Ovary (tissue), 9 donors: ENCODE data around the gene ACADS. TPM values are rescaled to one million over a fixed set of nuclear protein-coding genes. Genes with fewer than 3 reads are reported as not detected.

ENCODE experiments used
- DNase-seq, 5 donors: peaks; one replicate each; pipeline ENCODE4 v3.0.0-alpha.2; 2019 to 2020
- H3K27ac ChIP-seq, 2 donors: fragments of 200-600 bp; one replicate each; pipeline versions ENCODE4 v1.5.1 to v1.8.0; 2019 to 2022
- H3K27me3 ChIP-seq: fragments of 200-600 bp; one replicate; pipeline ENCODE4 v1.8.0; 2022
- H3K36me3 ChIP-seq: fragments of 200-600 bp; sonication (generic); one replicate; pipeline ENCODE4 v1.5.1; 2019
- H3K4me1 ChIP-seq: one replicate; pipeline ENCODE4 v1.8.1; 2013; ENCODE audit warnings: mild to moderate bottlenecking, moderate library complexity; ENCODE audit not compliant: insufficient read depth
- H3K4me3 ChIP-seq: fragments of 200-600 bp; sonication (generic); one replicate; pipeline ENCODE4 v1.5.1; 2017
- H3K9me3 ChIP-seq, 2 donors: fragments of 200-600 bp in 1 of 2; sonication (generic) in 1 of 2; one replicate each; pipeline versions ENCODE4 v1.5.1 to v1.8.1; 2013 to 2019; ENCODE audit warnings: mild to moderate bottlenecking in 1 of 2, moderate library complexity in 1 of 2
- EP300 ChIP-seq: sonication (generic); formaldehyde crosslinking; IDR thresholded peaks from one replicate; pipeline ENCODE4 v1.6.1; 2017; ENCODE audit warnings: antibody characterized with exemption
- POLR2A ChIP-seq: fragments of 450-650 bp; IDR thresholded peaks from one replicate; pipeline ENCODE4 v1.6.1; 2017; ENCODE audit warnings: antibody characterized with exemption, mild to moderate bottlenecking, moderate library complexity
- WGBS, 3 donors: extraction: QIAGEN DNeasy Blood & Tissue Kit in 1 of 3; methylation state at CpG; one replicate each; pipeline versions ENCODE4 v1.1.5 to v1.1.7; 2013 to 2017; 5-methylcytosine and 5-hydroxymethylcytosine counted together
- intact Hi-C, 4 donors: fragments of 100-400 bp; cut with DNase I; formaldehyde crosslinking; loops; one replicate each; pipeline versions ENCODE4 v1.11.0 to v1.15.1; 2022 to 2023
- polyA plus RNA-seq, 2 donors: library from polyadenylated mRNA; stranded (reverse); fragments of 200-250 nt in 1 of 2; fragments of 350-450 nt in 1 of 2; fragmentation: Illumina TruSeq in 1 of 2; extraction: RNeasy Lipid Tissue Mini Kit (QIAGEN cat#74804) in 1 of 2; gene quantifications; one replicate each; pipeline ENCODE4 v1.2.3, GENCODE V29; 2013 to 2014
- total RNA-seq, 7 donors: library from RNA; depleted of rRNA in 2 of 7; stranded (reverse); fragments of >200 nt in 2 of 7; fragmentation: NEBNext Ultra II Directional in 3 of 7; extraction: Animal tissue kit (Norgen Biotek cat#: 25700) in 3 of 7; gene quantifications; one replicate each; pipeline versions ENCODE4 v1.1.0 to v1.2.4, GENCODE V29; 2016 to 2023
- TF ChIP-seq, protein P1 (sequence below), 3 donors: fragments of 450-650 bp in 2 of 3; fragments of 200-600 bp in 1 of 3; IDR thresholded peaks; one replicate each; pipeline versions ENCODE4 v1.5.1 to v1.8.0; 2016 to 2022; ENCODE audit warnings: antibody characterized with exemption in 3 of 3, mild to moderate bottlenecking in 1 of 3
- donor health status: DM: no; HTN: no; CAD: no; lungs with moderate emphysema.
- donor health status: DM: no; HTN: no; CAD: no.
- donor health status: Bipolar disorder and iron deficiency.
- donor health status: DM: yes; HTN: yes; CAD: no.
- donor health status: DM: no; HTN: no; CAD: no.
- donor health status: DM: yes; HTN: yes; CAD: no.

Gene ACADS
- total and polyA plus RNA-seq, 9 donors, result 1.0 to 17.5 (median 13.9) TPM

DNA sequence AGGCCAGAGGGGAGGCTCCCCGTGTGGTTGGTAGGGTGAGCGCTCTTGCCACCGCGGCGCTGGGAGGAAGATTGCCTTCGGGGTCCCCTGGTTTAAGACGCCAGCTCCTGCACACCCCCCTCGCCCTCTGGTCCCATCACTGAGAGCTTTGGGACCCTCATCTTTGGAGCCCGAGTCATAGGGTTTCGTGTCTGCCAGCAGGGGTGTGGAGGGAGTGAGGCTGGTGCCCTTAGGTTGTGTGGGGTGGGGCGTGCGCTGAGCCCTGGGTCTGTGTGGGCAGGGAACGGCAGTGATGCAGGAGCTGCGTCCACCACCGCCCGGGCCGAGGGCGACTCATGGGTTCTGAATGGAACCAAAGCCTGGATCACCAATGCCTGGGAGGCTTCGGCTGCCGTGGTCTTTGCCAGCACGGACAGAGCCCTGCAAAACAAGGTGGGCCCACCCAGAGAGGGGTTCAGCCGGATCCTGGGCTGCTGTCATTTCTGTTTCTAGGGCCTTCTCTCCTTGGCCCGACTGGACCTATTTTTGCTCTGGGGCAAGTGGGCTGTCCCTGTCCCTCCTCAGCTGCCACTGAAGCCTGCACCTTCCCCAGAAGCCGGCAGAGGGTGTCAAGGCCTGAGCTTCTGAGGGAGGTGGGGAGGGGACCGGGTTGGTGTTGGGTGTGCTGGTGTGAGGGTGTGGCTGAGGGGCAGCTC is 12.1 kb downstream of the ACADS start:
- Histone ChIP-seq H3K4me1 (peaks cover 4% of the 10 kb centered on the region), H3K36me3 (no peaks in the 10 kb centered on the region), H3K27me3 (no peaks in the 10 kb centered on the region), H3K27ac (no peak overlapping the region), H3K9me3 (no peaks in the 10 kb centered on the region), H3K4me3 (no peak overlapping the region)
- DNase-seq, result no peak
- intact Hi-C loops, result no loop called here
- WGBS, 3 donors, result 84 to 88% (median 85%) methylated on average over 25 of the region's 25 CpGs
- TF ChIP-seq POLR2A (no peak), EP300 (no peak)
- TF ChIP-seq, protein P1, sequence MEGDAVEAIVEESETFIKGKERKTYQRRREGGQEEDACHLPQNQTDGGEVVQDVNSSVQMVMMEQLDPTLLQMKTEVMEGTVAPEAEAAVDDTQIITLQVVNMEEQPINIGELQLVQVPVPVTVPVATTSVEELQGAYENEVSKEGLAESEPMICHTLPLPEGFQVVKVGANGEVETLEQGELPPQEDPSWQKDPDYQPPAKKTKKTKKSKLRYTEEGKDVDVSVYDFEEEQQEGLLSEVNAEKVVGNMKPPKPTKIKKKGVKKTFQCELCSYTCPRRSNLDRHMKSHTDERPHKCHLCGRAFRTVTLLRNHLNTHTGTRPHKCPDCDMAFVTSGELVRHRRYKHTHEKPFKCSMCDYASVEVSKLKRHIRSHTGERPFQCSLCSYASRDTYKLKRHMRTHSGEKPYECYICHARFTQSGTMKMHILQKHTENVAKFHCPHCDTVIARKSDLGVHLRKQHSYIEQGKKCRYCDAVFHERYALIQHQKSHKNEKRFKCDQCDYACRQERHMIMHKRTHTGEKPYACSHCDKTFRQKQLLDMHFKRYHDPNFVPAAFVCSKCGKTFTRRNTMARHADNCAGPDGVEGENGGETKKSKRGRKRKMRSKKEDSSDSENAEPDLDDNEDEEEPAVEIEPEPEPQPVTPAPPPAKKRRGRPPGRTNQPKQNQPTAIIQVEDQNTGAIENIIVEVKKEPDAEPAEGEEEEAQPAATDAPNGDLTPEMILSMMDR (IDR thresholded peaks at IDR 0.05), result no peak

DNA sequence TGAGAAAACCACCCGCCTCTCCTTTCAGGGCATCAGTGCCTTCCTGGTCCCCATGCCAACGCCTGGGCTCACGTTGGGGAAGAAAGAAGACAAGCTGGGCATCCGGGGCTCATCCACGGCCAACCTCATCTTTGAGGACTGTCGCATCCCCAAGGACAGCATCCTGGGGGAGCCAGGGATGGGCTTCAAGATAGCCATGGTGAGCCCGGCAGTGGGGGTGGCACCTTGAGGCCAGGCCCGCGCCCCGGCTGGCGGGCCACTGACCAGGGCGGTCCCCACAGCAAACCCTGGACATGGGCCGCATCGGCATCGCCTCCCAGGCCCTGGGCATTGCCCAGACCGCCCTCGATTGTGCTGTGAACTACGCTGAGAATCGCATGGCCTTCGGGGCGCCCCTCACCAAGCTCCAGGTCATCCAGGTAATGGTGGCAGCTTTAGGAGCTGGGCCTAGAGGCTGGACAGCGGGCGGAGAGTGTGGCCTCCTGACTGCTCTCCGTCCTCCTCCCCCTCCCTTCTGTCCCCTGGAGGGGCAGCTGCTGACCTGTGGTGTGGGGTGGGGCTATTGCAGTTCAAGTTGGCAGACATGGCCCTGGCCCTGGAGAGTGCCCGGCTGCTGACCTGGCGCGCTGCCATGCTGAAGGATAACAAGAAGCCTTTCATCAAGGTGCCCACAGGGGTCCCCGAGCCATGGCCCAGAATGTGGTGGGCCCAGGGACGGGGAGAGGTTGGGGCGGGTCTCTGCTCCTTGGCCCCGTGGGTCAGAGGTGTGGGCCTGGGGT is 12.8 kb downstream of the ACADS start:
- Histone ChIP-seq H3K4me1 (peaks cover 4% of the 10 kb centered on the region), H3K27me3 (no peaks in the 10 kb centered on the region), H3K4me3 (no peak overlapping the region), H3K9me3 (no peaks in the 10 kb centered on the region), H3K36me3 (no peaks in the 10 kb centered on the region), H3K27ac (no peak overlapping the region)
- TF ChIP-seq, protein P1 (IDR thresholded peaks at IDR 0.05), result no peak
- no peak for TF ChIP-seq EP300
- no peak for TF ChIP-seq POLR2A
- intact Hi-C loops, result no loop called here
- WGBS, 3 donors, result 89 to 91% (median 89%) methylated on average over 25 to 31 of the region's 31 CpGs
- DNase-seq, result peak in 2 of 5 donors; percentile 28 to 36

DNA sequence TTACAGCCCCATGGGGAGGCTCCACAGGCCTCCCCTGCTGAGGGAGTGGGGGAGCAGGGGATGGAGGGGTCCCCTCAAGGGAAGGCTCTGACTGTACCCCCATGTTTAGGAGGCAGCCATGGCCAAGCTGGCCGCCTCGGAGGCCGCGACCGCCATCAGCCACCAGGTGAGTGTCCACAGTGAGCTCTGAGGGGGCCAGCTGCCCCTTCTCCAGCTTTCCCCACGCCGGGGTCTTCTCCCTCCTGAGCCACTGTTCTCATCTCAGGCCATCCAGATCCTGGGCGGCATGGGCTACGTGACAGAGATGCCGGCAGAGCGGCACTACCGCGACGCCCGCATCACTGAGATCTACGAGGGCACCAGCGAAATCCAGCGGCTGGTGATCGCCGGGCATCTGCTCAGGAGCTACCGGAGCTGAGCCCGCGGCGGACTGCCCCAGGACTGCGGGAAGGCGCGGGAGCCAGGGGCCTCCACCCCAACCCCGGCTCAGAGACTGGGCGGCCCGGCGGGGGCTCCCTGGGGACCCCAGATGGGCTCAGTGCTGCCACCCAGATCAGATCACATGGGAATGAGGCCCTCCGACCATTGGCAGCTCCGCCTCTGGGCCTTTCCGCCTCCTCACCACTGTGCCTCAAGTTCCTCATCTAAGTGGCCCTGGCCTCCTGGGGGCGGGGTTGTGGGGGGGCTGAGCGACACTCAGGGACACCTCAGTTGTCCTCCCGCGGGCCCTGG is 13.6 kb downstream of the ACADS start:
- 93 to 95% (median 95%) methylated on average over 37 to 38 of the region's 38 CpGs for WGBS, 3 donors

More for the DNA sequence above, 13.6 kb downstream of the ACADS start:
- no peaks in the 10 kb centered on the region for H3K9me3 ChIP-seq
- peaks cover 4% of the 10 kb centered on the region for H3K4me1 ChIP-seq
- intact Hi-C loops, result no loop called here
- no peaks in the 10 kb centered on the region for H3K36me3 ChIP-seq
- no peaks in the 10 kb centered on the region for H3K27me3 ChIP-seq
- no peak for DNase-seq
- TF ChIP-seq EP300 (no peak), POLR2A (no peak)
- TF ChIP-seq, protein P1 (IDR thresholded peaks at IDR 0.05), result no peak
- H3K27ac ChIP-seq, result no peak overlapping the region
- H3K4me3 ChIP-seq, result no peak overlapping the region
